ENCODE data around the gene MAN1A1. TPM values are rescaled to one million over a fixed set of nuclear protein-coding genes. Genes with fewer than 3 reads are reported as not detected.

Gene MAN1A1
- total RNA-seq, 1 donor from 2014 or later, result 45.0 TPM

- Mint-ChIP-seq H3K4me3 (ENCODE audit: low read depth) (no peak overlapping the region), H3K27me3 (ENCODE audit: low read depth) (no peaks in the 10 kb centered on the region)
- intact Hi-C loops (cut with micrococcal nuclease), result no loop called here
Observed at GRCh38 chr6:119224095-119224701, 125.4 kb downstream of the MAN1A1 start.

GRCh38 chr6:119220452-119220851, 129.1 kb downstream of the MAN1A1 start:
- intact Hi-C loops (cut with micrococcal nuclease), result no loop called here
- Mint-ChIP-seq H3K9me3 (no peaks in the 10 kb centered on the region), H3K27me3 (ENCODE audit: low read depth) (no peaks in the 10 kb centered on the region), H3K4me3 (ENCODE audit: low read depth) (no peak overlapping the region), H3K36me3 (ENCODE audit: low read depth) (peaks cover 20% of the 10 kb centered on the region), H3K4me1 (ENCODE audit: low read depth) (no peaks in the 10 kb centered on the region), H3K27ac (no peak overlapping the region)
- DNase-seq (ENCODE audit: low spot score), result no peak

More at GRCh38 chr6:119224095-119224701, 125.4 kb downstream of the MAN1A1 start:
- no peaks in the 10 kb centered on the region for H3K9me3 Mint-ChIP-seq
- peaks cover 24% of the 10 kb centered on the region for H3K36me3 Mint-ChIP-seq (ENCODE audit: low read depth)
- DNase-seq (ENCODE audit: low spot score), result no peak
- H3K27ac Mint-ChIP-seq, result no peak overlapping the region
- no peaks in the 10 kb centered on the region for H3K4me1 Mint-ChIP-seq (ENCODE audit: low read depth)

GRCh38 chr6:119218548-119218947, 131.0 kb downstream of the MAN1A1 start:
- H3K4me3 Mint-ChIP-seq (ENCODE audit: low read depth), result no peak overlapping the region
- DNase-seq (ENCODE audit: low spot score), result no peak
- H3K9me3 Mint-ChIP-seq, result no peaks in the 10 kb centered on the region
- peaks cover 9% of the 10 kb centered on the region for H3K36me3 Mint-ChIP-seq (ENCODE audit: low read depth)
- no peak overlapping the region for H3K27ac Mint-ChIP-seq
- intact Hi-C loops (cut with micrococcal nuclease), result no loop called here
- no peaks in the 10 kb centered on the region for H3K27me3 Mint-ChIP-seq (ENCODE audit: low read depth)
- H3K4me1 Mint-ChIP-seq (ENCODE audit: low read depth), result no peaks in the 10 kb centered on the region

- Mint-ChIP-seq H3K27me3 (ENCODE audit: low read depth) (no peaks in the 10 kb centered on the region), H3K4me1 (ENCODE audit: low read depth) (no peaks in the 10 kb centered on the region), H3K9me3 (no peaks in the 10 kb centered on the region), H3K36me3 (ENCODE audit: low read depth) (peaks cover 9% of the 10 kb centered on the region), H3K27ac (no peak overlapping the region), H3K4me3 (ENCODE audit: low read depth) (no peak overlapping the region)
- intact Hi-C loops (cut with micrococcal nuclease), result no loop called here
- DNase-seq (ENCODE audit: low spot score), result no peak
Observed at GRCh38 chr6:119215885-119216590, 133.5 kb downstream of the MAN1A1 start.

- no peak for DNase-seq (ENCODE audit: low spot score)
Observed at GRCh38 chr6:119215309-119215708, 134.3 kb downstream of the MAN1A1 start.

GRCh38 chr6:119210596-119210995, 139.0 kb downstream of the MAN1A1 start:
- no peak for DNase-seq (ENCODE audit: low spot score)
- intact Hi-C loops (cut with micrococcal nuclease), result no loop called here
- Mint-ChIP-seq H3K27ac (no peak overlapping the region), H3K9me3 (no peaks in the 10 kb centered on the region), H3K4me1 (ENCODE audit: low read depth) (peaks cover 24% of the 10 kb centered on the region), H3K27me3 (ENCODE audit: low read depth) (no peaks in the 10 kb centered on the region), H3K4me3 (ENCODE audit: low read depth) (no peak overlapping the region), H3K36me3 (ENCODE audit: low read depth) (peaks cover 31% of the 10 kb centered on the region)

More at GRCh38 chr6:119215309-119215708, 134.3 kb downstream of the MAN1A1 start:
- intact Hi-C loops (cut with micrococcal nuclease), result no loop called here
- Mint-ChIP-seq H3K27ac (no peak overlapping the region), H3K4me1 (ENCODE audit: low read depth) (no peaks in the 10 kb centered on the region), H3K9me3 (no peaks in the 10 kb centered on the region), H3K4me3 (ENCODE audit: low read depth) (no peak overlapping the region), H3K27me3 (ENCODE audit: low read depth) (no peaks in the 10 kb centered on the region), H3K36me3 (ENCODE audit: low read depth) (peaks cover 13% of the 10 kb centered on the region)

GRCh38 chr6:119209452-119210205, 139.9 kb downstream of the MAN1A1 start:
- H3K27me3 Mint-ChIP-seq (ENCODE audit: low read depth), result no peaks in the 10 kb centered on the region
- intact Hi-C loops (cut with micrococcal nuclease), result no loop called here
- no peak overlapping the region for H3K27ac Mint-ChIP-seq
- no peaks in the 10 kb centered on the region for H3K9me3 Mint-ChIP-seq
- no peak overlapping the region for H3K4me3 Mint-ChIP-seq (ENCODE audit: low read depth)
- peaks cover 25% of the 10 kb centered on the region for H3K4me1 Mint-ChIP-seq (ENCODE audit: low read depth)
- no peak for DNase-seq (ENCODE audit: low spot score)
- H3K36me3 Mint-ChIP-seq (ENCODE audit: low read depth), result peaks cover 31% of the 10 kb centered on the region

- Mint-ChIP-seq H3K9me3 (no peaks in the 10 kb centered on the region), H3K4me1 (ENCODE audit: low read depth) (peaks cover 26% of the 10 kb centered on the region), H3K27me3 (ENCODE audit: low read depth) (no peaks in the 10 kb centered on the region), H3K4me3 (ENCODE audit: low read depth) (no peak overlapping the region), H3K27ac (no peak overlapping the region), H3K36me3 (ENCODE audit: low read depth) (peaks cover 41% of the 10 kb centered on the region)
- intact Hi-C loops (cut with micrococcal nuclease), result no loop called here
- no peak for DNase-seq (ENCODE audit: low spot score)
Observed at GRCh38 chr6:119207971-119208725, 141.4 kb downstream of the MAN1A1 start.

GRCh38 chr6:119207327-119207726, 142.2 kb downstream of the MAN1A1 start:
- Mint-ChIP-seq H3K9me3 (no peaks in the 10 kb centered on the region), H3K27me3 (ENCODE audit: low read depth) (no peaks in the 10 kb centered on the region), H3K4me1 (ENCODE audit: low read depth) (peaks cover 26% of the 10 kb centered on the region), H3K27ac (no peak overlapping the region), H3K4me3 (ENCODE audit: low read depth) (no peak overlapping the region), H3K36me3 (ENCODE audit: low read depth) (peaks cover 49% of the 10 kb centered on the region)
- intact Hi-C loops (cut with micrococcal nuclease), result no loop called here
- DNase-seq (ENCODE audit: low spot score), result no peak

GRCh38 chr6:119205911-119206618, 143.5 kb downstream of the MAN1A1 start:
- no peak overlapping the region for H3K4me3 Mint-ChIP-seq (ENCODE audit: low read depth)
- peaks cover 47% of the 10 kb centered on the region for H3K36me3 Mint-ChIP-seq (ENCODE audit: low read depth)
- intact Hi-C loops (cut with micrococcal nuclease), result no loop called here
- H3K27me3 Mint-ChIP-seq (ENCODE audit: low read depth), result no peaks in the 10 kb centered on the region
- peaks cover 26% of the 10 kb centered on the region for H3K4me1 Mint-ChIP-seq (ENCODE audit: low read depth)
- DNase-seq (ENCODE audit: low spot score), result no peak
- no peak overlapping the region for H3K27ac Mint-ChIP-seq
- no peaks in the 10 kb centered on the region for H3K9me3 Mint-ChIP-seq

GRCh38 chr6:119204719-119205118, 144.8 kb downstream of the MAN1A1 start:
- Mint-ChIP-seq H3K4me3 (ENCODE audit: low read depth) (no peak overlapping the region), H3K4me1 (ENCODE audit: low read depth) (peaks cover 21% of the 10 kb centered on the region)

GRCh38 chr6:119201480-119201879, 148.1 kb downstream of the MAN1A1 start:
- peaks cover 40% of the 10 kb centered on the region for H3K36me3 Mint-ChIP-seq (ENCODE audit: low read depth)
- no peak overlapping the region for H3K27ac Mint-ChIP-seq
- no peak overlapping the region for H3K4me3 Mint-ChIP-seq (ENCODE audit: low read depth)
- intact Hi-C loops (cut with micrococcal nuclease), result no loop called here
- DNase-seq (ENCODE audit: low spot score), result no peak
- no peaks in the 10 kb centered on the region for H3K9me3 Mint-ChIP-seq
- peaks cover 8% of the 10 kb centered on the region for H3K4me1 Mint-ChIP-seq (ENCODE audit: low read depth)
- H3K27me3 Mint-ChIP-seq (ENCODE audit: low read depth), result no peaks in the 10 kb centered on the region

More at GRCh38 chr6:119204719-119205118, 144.8 kb downstream of the MAN1A1 start:
- H3K27ac Mint-ChIP-seq, result no peak overlapping the region
- no peak for DNase-seq (ENCODE audit: low spot score)
- H3K27me3 Mint-ChIP-seq (ENCODE audit: low read depth), result no peaks in the 10 kb centered on the region
- no peaks in the 10 kb centered on the region for H3K9me3 Mint-ChIP-seq
- peaks cover 39% of the 10 kb centered on the region for H3K36me3 Mint-ChIP-seq (ENCODE audit: low read depth)
- intact Hi-C loops (cut with micrococcal nuclease), result no loop called here

Data from activated T-helper 2 cell treated with anti-CD3 and anti-CD28 coated beads, Interferon-gamma antibody, Interleukin-2, Interleukin-4, amounts not matched to agents 10 μg/mL and 5 μg/mL and 100 μg/mL, durations not matched to agents 14 hours and 24 hours and 36 hours (primary cell).